Loucy (cell line): ENCODE measurements around the gene SRA1.

Experiments
- EZH2phosphoT487 ChIP-seq: fragments of 200-600 bp; IDR thresholded peaks from 2 replicates; pipeline ENCODE4 v1.6.1; 2018; ENCODE audit warnings: antibody characterized with exemption, mild to moderate bottlenecking, moderate library complexity, borderline replicate concordance
- TF ChIP-seq, protein P1 (sequence below): fragments of 200-600 bp; sonication (generic); conservative IDR thresholded peaks from 2 replicates; pipeline ENCODE4 v1.5.1; 2014; ENCODE audit warnings: mild to moderate bottlenecking, antibody characterized with exemption, low read length

GRCh38 chr5:140567136-140567818 is 10.0 kb upstream of the SRA1 start:
- TF ChIP-seq, protein P1, sequence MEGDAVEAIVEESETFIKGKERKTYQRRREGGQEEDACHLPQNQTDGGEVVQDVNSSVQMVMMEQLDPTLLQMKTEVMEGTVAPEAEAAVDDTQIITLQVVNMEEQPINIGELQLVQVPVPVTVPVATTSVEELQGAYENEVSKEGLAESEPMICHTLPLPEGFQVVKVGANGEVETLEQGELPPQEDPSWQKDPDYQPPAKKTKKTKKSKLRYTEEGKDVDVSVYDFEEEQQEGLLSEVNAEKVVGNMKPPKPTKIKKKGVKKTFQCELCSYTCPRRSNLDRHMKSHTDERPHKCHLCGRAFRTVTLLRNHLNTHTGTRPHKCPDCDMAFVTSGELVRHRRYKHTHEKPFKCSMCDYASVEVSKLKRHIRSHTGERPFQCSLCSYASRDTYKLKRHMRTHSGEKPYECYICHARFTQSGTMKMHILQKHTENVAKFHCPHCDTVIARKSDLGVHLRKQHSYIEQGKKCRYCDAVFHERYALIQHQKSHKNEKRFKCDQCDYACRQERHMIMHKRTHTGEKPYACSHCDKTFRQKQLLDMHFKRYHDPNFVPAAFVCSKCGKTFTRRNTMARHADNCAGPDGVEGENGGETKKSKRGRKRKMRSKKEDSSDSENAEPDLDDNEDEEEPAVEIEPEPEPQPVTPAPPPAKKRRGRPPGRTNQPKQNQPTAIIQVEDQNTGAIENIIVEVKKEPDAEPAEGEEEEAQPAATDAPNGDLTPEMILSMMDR, result no peak
- TF ChIP-seq EZH2phosphoT487, result no peak
